H9 (cell line): ENCODE results near the gene PHKA1. TPM values are rescaled to one million over a fixed set of nuclear protein-coding genes. Genes with fewer than 3 reads are reported as not detected.
A peak's percentile ranks its signal among the peaks of the same experiment; 100 is the strongest.
"Not testable (repeated sequence)": the region's sequence is repeated elsewhere in the genome, so short reads cannot be mapped to it uniquely, and the experiment has no call there.

Experiments
- DNase-seq: peaks from one replicate; pipeline ENCODE4 v3.0.0-alpha.2; 2017
- H2AFZ ChIP-seq: one replicate; pipeline ENCODE4 v1.6.1; 2013; ENCODE audit warnings: mild to moderate bottlenecking, low read length, control low read depth, moderate library complexity
- H2AK5ac ChIP-seq: 2 replicates; pipeline ENCODE4 v1.6.1; 2013; ENCODE audit warnings: low read length, control low read depth, mixed read lengths; ENCODE audit not compliant: insufficient read length
- H2BK120ac ChIP-seq: one replicate; pipeline ENCODE4 v1.6.1; 2013; ENCODE audit warnings: low read depth, mild to moderate bottlenecking, low read length, control low read depth, inconsistent platforms; ENCODE audit not compliant: poor library complexity, severe bottlenecking
- H2BK12ac ChIP-seq: 2 replicates; pipeline ENCODE4 v1.6.1; 2013; ENCODE audit warnings: low read length, control low read depth, mixed read lengths, low read depth; ENCODE audit not compliant: insufficient read length
- H2BK15ac ChIP-seq: 2 replicates; pipeline ENCODE4 v1.6.1; 2013; ENCODE audit warnings: low read depth, low read length, control low read depth
- H2BK20ac ChIP-seq: one replicate; pipeline ENCODE4 v1.6.1; 2013; ENCODE audit warnings: low read depth, mild to moderate bottlenecking, low read length, control low read depth, inconsistent platforms; ENCODE audit not compliant: poor library complexity, severe bottlenecking
- H2BK5ac ChIP-seq: 2 replicates; pipeline ENCODE4 v1.6.1; 2013; ENCODE audit warnings: low read length, control low read depth, mixed read lengths; ENCODE audit not compliant: insufficient read length
- H3K14ac ChIP-seq: 2 replicates; pipeline ENCODE4 v1.6.1; 2013; ENCODE audit warnings: low read length, control low read depth; ENCODE audit not compliant: insufficient read depth
- H3K18ac ChIP-seq: 2 replicates; pipeline ENCODE4 v1.6.1; 2013; ENCODE audit warnings: low read depth, mild to moderate bottlenecking, mixed read lengths, low read length, control low read depth; ENCODE audit not compliant: insufficient read length
- H3K23ac ChIP-seq: 2 replicates; pipeline ENCODE4 v1.6.1; 2013; ENCODE audit warnings: low read length, control low read depth, mixed read lengths, low read depth; ENCODE audit not compliant: insufficient read length
- H3K23me2 ChIP-seq: 2 replicates; pipeline ENCODE4 v1.6.1; 2013; ENCODE audit warnings: low read depth, mild to moderate bottlenecking, mixed read lengths, low read length, control low read depth; ENCODE audit not compliant: insufficient read length, poor library complexity, severe bottlenecking
- H3K27ac ChIP-seq: 2 replicates; pipeline ENCODE4 v1.5.1; 2013; ENCODE audit warnings: low read length, control low read depth, mixed read lengths, low read depth; ENCODE audit not compliant: insufficient read length
- H3K27me3 ChIP-seq: 2 replicates; pipeline ENCODE4 v1.6.1; 2013; ENCODE audit warnings: low read length, control low read depth, inconsistent platforms; ENCODE audit not compliant: insufficient read depth
- H3K4ac ChIP-seq: 2 replicates; pipeline ENCODE4 v1.6.1; 2013; ENCODE audit warnings: low read depth, mild to moderate bottlenecking, control low read depth, inconsistent platforms, low read length, moderate library complexity
- H3K4me1 ChIP-seq: 2 replicates; pipeline ENCODE4 v1.6.1; 2013; ENCODE audit warnings: low read length, control low read depth, inconsistent platforms; ENCODE audit not compliant: insufficient read depth
- H3K4me2 ChIP-seq: 2 replicates; pipeline ENCODE4 v1.6.1; 2013; ENCODE audit warnings: low read length, control low read depth, mixed read lengths; ENCODE audit not compliant: insufficient read length, insufficient read depth
- H3K56ac ChIP-seq: 2 replicates; pipeline ENCODE4 v1.6.1; 2013; ENCODE audit warnings: low read depth, mild to moderate bottlenecking, mixed read lengths, low read length, control low read depth; ENCODE audit not compliant: insufficient read length
- H3K79me1 ChIP-seq: 2 replicates; pipeline ENCODE4 v1.6.1; 2013; ENCODE audit warnings: low read depth, mild to moderate bottlenecking, moderate library complexity, low read length, control low read depth, inconsistent platforms; ENCODE audit not compliant: insufficient read depth, poor library complexity, severe bottlenecking
- H3K79me2 ChIP-seq: 2 replicates; pipeline ENCODE4 v1.6.1; 2013; ENCODE audit warnings: low read length, control low read depth, inconsistent platforms; ENCODE audit not compliant: insufficient read depth
- H3K9ac ChIP-seq: 2 replicates; pipeline ENCODE4 v1.6.1; 2013; ENCODE audit warnings: low read length, control low read depth, mixed read lengths; ENCODE audit not compliant: insufficient read length; ENCODE audit errors: extremely low read depth
- H3K9me3 ChIP-seq: one replicate; pipeline ENCODE4 v1.6.1; 2013; ENCODE audit warnings: low read depth, low read length, inconsistent platforms; ENCODE audit not compliant: control insufficient read depth
- H3T11ph ChIP-seq: one replicate; pipeline ENCODE4 v1.6.1; 2013; ENCODE audit warnings: mild to moderate bottlenecking, low read length, control low read depth, inconsistent platforms
- H4K20me1 ChIP-seq: one replicate; pipeline ENCODE4 v1.6.1; 2013; ENCODE audit not compliant: control insufficient read depth, insufficient read length, insufficient read depth
- H4K5ac ChIP-seq: 2 replicates; pipeline ENCODE4 v1.6.1; 2013; ENCODE audit warnings: low read depth, mild to moderate bottlenecking, mixed read lengths, low read length, control low read depth; ENCODE audit not compliant: insufficient read length
- H4K8ac ChIP-seq: replicated peaks from 2 replicates; pipeline ENCODE4 v1.6.1; 2013; ENCODE audit warnings: low read length, control low read depth, mixed read lengths, low read depth; ENCODE audit not compliant: insufficient read length
- H4K91ac ChIP-seq: 2 replicates; pipeline ENCODE4 v1.6.1; 2013; ENCODE audit warnings: low read depth, mild to moderate bottlenecking, moderate library complexity, mixed read lengths, low read length, control low read depth; ENCODE audit not compliant: insufficient read length
- H3K27ac Mint-ChIP-seq, 3 experiments: 2 replicates in 2 of 3; 3 replicates in 1 of 3; pipeline ENCODE4 v1.8.0; 2020 to 2021; ENCODE audit warnings: mixed read lengths in 3 of 3, mild to moderate bottlenecking in 1 of 3, moderate library complexity in 1 of 3
- H3K27me3 Mint-ChIP-seq: 2 replicates; pipeline ENCODE4 v1.8.0; 2021; ENCODE audit warnings: low read depth, mild to moderate bottlenecking, moderate library complexity, mixed read lengths
- H3K36me3 Mint-ChIP-seq, 3 experiments: 2 replicates in 2 of 3; 3 replicates in 1 of 3; pipeline ENCODE4 v1.8.0; 2020 to 2021; ENCODE audit warnings: low read depth in 3 of 3, mixed read lengths in 3 of 3; ENCODE audit not compliant: insufficient read depth in 1 of 3
- H3K4me1 Mint-ChIP-seq, 2 experiments: 2 replicates each; pipeline ENCODE4 v1.8.0; 2020; ENCODE audit warnings: mixed read lengths in 2 of 2
- H3K4me3 Mint-ChIP-seq, 2 experiments: 2 replicates in 1 of 2; 3 replicates in 1 of 2; pipeline ENCODE4 v1.8.0; 2020 to 2021; ENCODE audit warnings: mild to moderate bottlenecking in 2 of 2, mixed read lengths in 2 of 2, moderate library complexity in 1 of 2
- H3K9me3 Mint-ChIP-seq, 2 experiments: 2 replicates in 1 of 2; 3 replicates in 1 of 2; pipeline ENCODE4 v1.8.0; 2020; ENCODE audit warnings: mild to moderate bottlenecking in 2 of 2, mixed read lengths in 2 of 2, moderate library complexity in 1 of 2
- CTCF ChIP-seq: fragments of 200-600 bp; sonication (generic); conservative IDR thresholded peaks from 3 replicates; pipeline ENCODE4 v1.8.0; 2021; ENCODE audit warnings: antibody characterized with exemption, mild to moderate bottlenecking
- WGBS: extraction: QIAGEN DNeasy Blood & Tissue Kit; methylation state at CpG from one replicate; pipeline ENCODE4 v1.1.7; 2013; ENCODE audit warnings: missing lambda C conversion rate, low lambda C conversion rate, mixed read lengths; ENCODE audit not compliant: insufficient read length; ENCODE audit errors: extremely low coverage; 5-methylcytosine and 5-hydroxymethylcytosine counted together
- total RNA-seq: library from RNA; stranded (reverse); gene quantifications from 2 replicates; pipeline ENCODE4 v1.2.1, GENCODE V29; 2021

The PHKA1 gene
- total RNA-seq, 1 experiment from 2014 or later: 6.6 TPM

- Histone ChIP-seq H3K23me2 (no peaks in the 10 kb centered on the region), H3K4me1 (no peaks in the 10 kb centered on the region; the same call in 1 of the 2 replicates), H3K79me2 (no peaks in the 10 kb centered on the region), H2BK12ac (no peak overlapping the region), H3K4me2 (no peak overlapping the region), H4K20me1 (no peaks in the 10 kb centered on the region), H3K56ac (no peak overlapping the region), H3K79me1 (no peaks in the 10 kb centered on the region), H4K5ac (no peak overlapping the region), H3K23ac (no peak overlapping the region), H3K14ac (no peak overlapping the region), H3K27ac (no peak overlapping the region), H3K9ac (no peak overlapping the region), H2BK120ac (no peak overlapping the region), H2BK15ac (no peak overlapping the region), H3K27me3 (no peaks in the 10 kb centered on the region), H2AK5ac (no peak overlapping the region), H3K4ac (no peak overlapping the region), H4K8ac (no peak overlapping the region), H3K9me3 (peaks cover 39% of the 10 kb centered on the region), H2BK20ac (no peak overlapping the region), H2BK5ac (no peak overlapping the region), H2AFZ (no peak overlapping the region), H4K91ac (no peak overlapping the region), H3K18ac (no peak overlapping the region), H3T11ph (no peak overlapping the region)
- no peak overlapping the region for H3K4me3 Mint-ChIP-seq
- no peak for TF ChIP-seq CTCF
- peaks cover 11 to 22% of the 10 kb centered on the region in 2 experiments for H3K4me1 Mint-ChIP-seq
- H3K9me3 Mint-ChIP-seq: peaks cover 61 to 62% of the 10 kb centered on the region in 2 experiments
- H3K36me3 Mint-ChIP-seq: peaks cover 0 to 3% (median 0%) of the 10 kb centered on the region in 3 experiments; a peak in 3 of 7 replicates
- no peak overlapping the region for H3K27ac Mint-ChIP-seq
- no CpG with 5 or more reads among the region's 1 CpG for WGBS
- peaks cover 2% of the 10 kb centered on the region for H3K27me3 Mint-ChIP-seq
- no peak for DNase-seq
Observed at GRCh38 chrX:72735561-72735960, 21.5 kb upstream of the PHKA1 start.

- not testable (repeated sequence) for H3K27ac ChIP-seq, H3T11ph ChIP-seq, H4K91ac ChIP-seq, H2BK120ac ChIP-seq, H2BK12ac ChIP-seq, H2BK5ac ChIP-seq, H2BK20ac ChIP-seq, H3K4me3 Mint-ChIP-seq, H3K23ac ChIP-seq, H3K36me3 Mint-ChIP-seq, H3K14ac ChIP-seq, H4K5ac ChIP-seq, H3K79me1 ChIP-seq, H3K4me1 ChIP-seq, H4K8ac ChIP-seq, H4K20me1 ChIP-seq, H3K18ac ChIP-seq, H3K23me2 ChIP-seq, H3K27me3 Mint-ChIP-seq, H2AK5ac ChIP-seq, H3K56ac ChIP-seq, H3K4me2 ChIP-seq, DNase-seq, H2BK15ac ChIP-seq, H3K27me3 ChIP-seq, H3K9ac ChIP-seq, H3K4ac ChIP-seq, H3K79me2 ChIP-seq, H2AFZ ChIP-seq
- Mint-ChIP-seq H3K27ac (0 out of 7 replicates have a peak overlapping the region, but pooled peaks of 1 of the 3 experiments have one; percentile 7), H3K4me1 (peaks cover 11 to 22% of the 10 kb centered on the region in 2 experiments), H3K9me3 (peaks cover 65 to 66% of the 10 kb centered on the region in 2 experiments)
- H3K9me3 ChIP-seq: peaks cover 41% of the 10 kb centered on the region
- no CpG with 5 or more reads among the region's 8 CpGs for WGBS
Observed at GRCh38 chrX:72733636-72734035, 19.5 kb upstream of the PHKA1 start.
